IPS-15b (cell line): ENCODE data around the gene SH3BP4.

ENCODE experiments used
- H3K27me3 ChIP-seq: one replicate; pipeline ENCODE4 v1.6.1; 2013; ENCODE audit warnings: low read length; ENCODE audit not compliant: control insufficient read depth, insufficient read depth
- H3K36me3 ChIP-seq: one replicate; pipeline ENCODE4 v1.6.1; 2013; ENCODE audit warnings: low read length; ENCODE audit not compliant: control insufficient read depth, insufficient read depth
- H3K4me1 ChIP-seq: one replicate; pipeline ENCODE4 v1.6.1; 2013; ENCODE audit warnings: mild to moderate bottlenecking, low read length; ENCODE audit not compliant: control insufficient read depth, insufficient read depth
- H3K4me3 ChIP-seq: one replicate; pipeline ENCODE4 v1.5.1; 2013; ENCODE audit warnings: low read depth, low read length
- H3K9ac ChIP-seq: one replicate; pipeline ENCODE4 v1.6.1; 2013; ENCODE audit warnings: low read depth, mild to moderate bottlenecking, low read length
- H3K9me3 ChIP-seq: one replicate; pipeline ENCODE4 v1.6.1; 2013; ENCODE audit warnings: mild to moderate bottlenecking, low read length; ENCODE audit not compliant: control insufficient read depth, insufficient read depth

SH3BP4 gene

DNA sequence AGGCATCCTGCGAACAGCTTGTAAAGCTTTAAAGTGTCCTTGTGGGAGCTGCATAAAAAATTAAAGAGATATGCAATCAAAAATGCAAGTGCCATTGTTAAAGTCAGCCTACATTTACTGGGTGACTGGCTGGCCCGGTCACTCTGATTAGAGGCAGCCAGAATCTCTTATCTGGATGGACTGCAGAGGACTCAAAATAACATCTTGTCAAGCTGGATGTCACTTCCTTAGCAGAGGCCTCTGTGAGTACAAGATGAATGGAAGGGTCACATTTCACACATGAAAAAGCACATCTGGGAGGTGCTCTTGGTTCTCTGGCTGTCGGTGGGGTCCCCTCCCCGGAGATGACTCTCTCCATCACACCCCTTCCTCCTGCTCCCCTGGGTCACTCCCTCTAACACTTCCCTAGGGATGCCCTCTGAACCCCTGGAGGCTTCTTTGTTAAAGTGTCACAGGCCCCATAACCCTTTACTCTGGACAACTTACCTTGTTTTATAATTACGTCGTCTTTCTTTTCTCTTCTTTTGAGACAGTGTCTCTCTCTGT is 122.1 kb downstream of the SH3BP4 start:
- Histone ChIP-seq H3K36me3 (no peaks in the 10 kb centered on the region), H3K4me3 (no peak overlapping the region), H3K9me3 (no peaks in the 10 kb centered on the region), H3K4me1 (no peaks in the 10 kb centered on the region), H3K9ac (no peak overlapping the region), H3K27me3 (no peaks in the 10 kb centered on the region)

DNA sequence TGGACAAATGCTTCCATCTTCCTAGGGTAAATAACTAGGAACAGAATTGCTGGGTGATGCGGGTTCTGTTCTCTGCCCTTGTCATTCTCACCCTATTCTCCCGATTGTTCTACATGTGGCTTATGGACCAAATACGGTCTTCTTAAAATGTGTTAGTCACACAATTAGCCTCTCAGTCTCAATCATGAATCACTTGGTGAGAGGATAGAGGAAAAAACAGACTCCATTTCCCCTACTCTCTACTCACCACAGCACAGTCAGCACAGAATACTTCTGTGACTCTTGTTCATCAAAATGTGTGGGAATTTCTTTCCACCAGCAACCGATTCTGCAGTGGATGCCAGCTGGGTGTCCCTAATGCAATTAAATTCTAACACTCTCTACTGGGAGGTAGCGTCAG is 125.2 kb downstream of the SH3BP4 start:
- no peaks in the 10 kb centered on the region for H3K9me3 ChIP-seq
- no peak overlapping the region for H3K9ac ChIP-seq
- no peaks in the 10 kb centered on the region for H3K4me1 ChIP-seq

DNA sequence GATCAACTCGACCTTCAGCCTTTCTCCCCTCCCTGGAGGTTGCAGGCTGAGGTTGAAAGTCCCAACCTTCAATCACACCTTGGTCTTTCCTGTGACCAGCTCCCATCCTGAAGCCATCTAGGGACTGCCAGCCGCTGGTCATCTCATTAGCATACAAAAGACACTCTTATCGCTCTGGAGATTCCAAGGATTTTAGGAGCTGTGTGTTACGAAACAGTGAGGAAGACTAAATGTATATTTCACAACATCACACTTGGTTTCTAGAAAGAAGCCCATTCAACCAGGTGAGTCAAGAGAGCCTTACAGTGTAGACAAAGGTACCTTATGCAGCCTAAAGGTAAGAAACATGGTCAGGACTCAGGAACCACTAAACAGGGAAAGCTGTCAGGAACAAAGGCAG is 126.4 kb downstream of the SH3BP4 start:
- no peaks in the 10 kb centered on the region for H3K9me3 ChIP-seq
- no peaks in the 10 kb centered on the region for H3K4me1 ChIP-seq

More for the DNA sequence above, 125.2 kb downstream of the SH3BP4 start:
- H3K27me3 ChIP-seq: no peaks in the 10 kb centered on the region
- no peaks in the 10 kb centered on the region for H3K36me3 ChIP-seq
- no peak overlapping the region for H3K4me3 ChIP-seq

DNA sequence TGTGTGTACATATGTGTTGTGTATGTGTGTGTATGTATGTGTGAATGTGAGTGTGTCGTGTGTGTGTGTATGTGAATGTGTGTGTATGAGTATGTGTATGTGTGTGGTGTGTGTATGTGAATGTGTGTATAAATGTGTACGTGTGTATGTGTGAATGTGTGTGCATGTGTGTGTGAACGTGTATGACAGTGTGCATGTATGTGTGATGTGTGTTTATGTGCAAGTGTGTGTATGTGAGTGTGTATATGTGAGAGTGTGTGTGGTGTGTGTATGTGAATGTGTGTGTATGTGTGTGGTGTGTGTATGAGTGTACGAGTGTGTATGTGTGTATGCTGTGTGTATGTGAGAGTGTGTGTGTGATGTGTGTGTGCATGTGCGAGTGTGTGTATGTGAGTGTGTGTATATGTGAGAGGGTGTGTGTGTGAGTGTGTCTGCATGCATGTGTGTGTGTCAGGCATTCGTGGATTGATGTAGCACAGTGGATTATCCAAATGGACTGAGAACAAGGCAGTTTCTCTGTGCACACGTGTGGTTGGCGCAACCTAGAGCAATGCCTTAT is 127.2 kb downstream of the SH3BP4 start:
- no peaks in the 10 kb centered on the region for H3K36me3 ChIP-seq
- H3K9ac ChIP-seq: no peak overlapping the region
- no peaks in the 10 kb centered on the region for H3K9me3 ChIP-seq
- H3K27me3 ChIP-seq: no peaks in the 10 kb centered on the region
- H3K4me3 ChIP-seq: no peak overlapping the region
- H3K4me1 ChIP-seq: no peaks in the 10 kb centered on the region

More for the DNA sequence above, 126.4 kb downstream of the SH3BP4 start:
- Histone ChIP-seq H3K9ac (no peak overlapping the region), H3K4me3 (no peak overlapping the region), H3K27me3 (no peaks in the 10 kb centered on the region), H3K36me3 (no peaks in the 10 kb centered on the region)

DNA sequence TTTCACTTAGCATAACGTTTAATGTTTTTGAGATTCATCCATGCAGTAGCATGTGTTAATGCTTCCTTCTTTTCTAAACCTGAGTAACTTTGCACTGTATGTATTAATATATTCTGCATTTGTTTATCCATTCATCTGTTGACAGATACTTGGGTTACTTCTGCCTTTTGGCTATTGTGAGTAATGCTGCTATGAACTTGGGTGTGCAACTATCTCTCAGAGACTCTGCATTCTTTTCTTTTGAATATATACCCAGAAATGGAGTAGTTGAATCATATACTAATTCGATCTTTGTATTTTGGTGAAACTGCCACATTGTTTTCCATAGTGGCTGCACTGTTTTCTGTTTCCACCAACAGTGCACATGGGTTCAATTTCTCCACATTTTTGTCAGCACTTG is 128.3 kb downstream of the SH3BP4 start:
- Histone ChIP-seq H3K4me3 (no peak overlapping the region), H3K4me1 (no peaks in the 10 kb centered on the region), H3K9me3 (no peaks in the 10 kb centered on the region), H3K9ac (no peak overlapping the region), H3K27me3 (no peaks in the 10 kb centered on the region), H3K36me3 (no peaks in the 10 kb centered on the region)

DNA sequence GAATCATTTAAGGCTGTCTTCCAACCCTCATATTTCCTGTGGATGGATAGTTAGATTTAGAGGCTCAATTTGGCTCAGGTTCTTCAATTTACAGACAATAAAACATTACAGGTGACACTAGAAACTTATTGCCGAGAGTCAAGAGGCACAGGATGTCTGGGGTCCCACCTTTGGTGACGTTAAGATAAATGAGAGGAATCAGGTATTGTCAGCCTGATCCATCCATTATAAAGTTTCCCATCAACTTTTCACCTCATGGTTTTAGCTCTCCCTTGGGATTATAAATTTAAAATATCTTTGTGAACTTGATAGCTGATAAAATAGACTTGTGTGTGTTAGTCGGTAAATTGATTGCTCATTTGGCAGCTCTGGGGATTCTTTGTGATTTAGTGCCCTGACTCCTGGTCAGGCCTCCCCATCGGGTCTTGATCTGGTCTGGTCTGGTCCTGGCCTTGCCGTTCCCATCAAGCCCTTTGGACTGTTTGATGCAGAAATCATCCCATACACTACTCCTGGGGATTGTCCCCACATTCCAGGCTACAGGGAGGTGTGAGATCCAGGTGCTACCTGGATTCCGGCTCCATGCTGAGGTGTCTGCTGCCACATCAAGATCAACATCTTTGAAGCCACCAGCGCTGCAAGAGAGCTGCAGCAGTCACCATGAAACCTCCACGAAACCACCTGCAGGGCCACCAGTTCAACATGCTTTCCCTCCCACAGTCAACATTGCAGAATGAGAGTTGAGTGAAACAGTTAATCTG is 130.9 kb downstream of the SH3BP4 start:
- H3K4me3 ChIP-seq: no peak overlapping the region
- no peaks in the 10 kb centered on the region for H3K9me3 ChIP-seq
- no peaks in the 10 kb centered on the region for H3K27me3 ChIP-seq
- no peaks in the 10 kb centered on the region for H3K36me3 ChIP-seq
- no peaks in the 10 kb centered on the region for H3K4me1 ChIP-seq
- H3K9ac ChIP-seq: no peak overlapping the region

DNA sequence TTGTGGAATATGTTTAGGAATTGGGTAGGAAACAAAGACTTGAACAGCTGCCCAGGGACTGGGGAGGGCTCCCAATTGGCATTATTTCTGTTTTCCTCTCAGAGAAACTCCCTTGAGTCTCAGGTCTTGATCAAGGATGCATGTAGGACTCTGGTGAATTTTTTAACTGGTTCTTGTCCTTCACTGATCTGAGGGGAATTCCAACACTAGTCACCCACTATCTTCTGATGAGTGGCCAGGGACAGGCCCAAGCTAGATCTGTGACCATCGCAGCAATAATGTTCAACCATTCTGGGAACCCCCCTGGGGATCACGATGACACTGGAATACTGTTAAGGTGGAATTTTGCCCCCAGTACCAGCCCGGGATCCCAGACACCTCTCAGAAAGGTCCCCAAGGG is 132.0 kb downstream of the SH3BP4 start:
- H3K4me3 ChIP-seq: no peak overlapping the region
- H3K9ac ChIP-seq: no peak overlapping the region
- no peaks in the 10 kb centered on the region for H3K36me3 ChIP-seq
- H3K4me1 ChIP-seq: no peaks in the 10 kb centered on the region
- H3K9me3 ChIP-seq: no peaks in the 10 kb centered on the region
- no peaks in the 10 kb centered on the region for H3K27me3 ChIP-seq

DNA sequence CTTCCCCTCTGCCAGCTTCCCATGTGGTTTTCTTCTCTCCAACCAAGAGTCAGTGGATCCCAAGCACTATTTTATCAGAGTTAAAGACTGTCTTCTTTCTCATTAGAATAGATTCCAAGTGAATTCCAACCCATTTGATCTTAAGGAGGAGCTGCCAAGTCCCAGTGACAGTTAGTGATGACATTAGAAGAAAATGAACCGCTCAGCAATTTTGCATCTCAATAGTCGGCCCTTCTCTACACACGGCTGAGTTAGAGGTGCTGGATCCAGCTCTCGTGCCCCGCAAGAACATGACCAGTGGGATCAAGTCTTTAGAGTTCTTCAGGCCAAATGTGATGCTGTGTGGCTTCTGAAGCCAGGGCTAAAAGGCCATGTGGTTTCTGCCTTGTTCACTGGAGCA is 132.6 kb downstream of the SH3BP4 start:
- H3K4me3 ChIP-seq: no peak overlapping the region
- H3K36me3 ChIP-seq: no peaks in the 10 kb centered on the region
- H3K4me1 ChIP-seq: no peaks in the 10 kb centered on the region
- no peak overlapping the region for H3K9ac ChIP-seq
- H3K9me3 ChIP-seq: no peaks in the 10 kb centered on the region
- H3K27me3 ChIP-seq: no peaks in the 10 kb centered on the region

DNA sequence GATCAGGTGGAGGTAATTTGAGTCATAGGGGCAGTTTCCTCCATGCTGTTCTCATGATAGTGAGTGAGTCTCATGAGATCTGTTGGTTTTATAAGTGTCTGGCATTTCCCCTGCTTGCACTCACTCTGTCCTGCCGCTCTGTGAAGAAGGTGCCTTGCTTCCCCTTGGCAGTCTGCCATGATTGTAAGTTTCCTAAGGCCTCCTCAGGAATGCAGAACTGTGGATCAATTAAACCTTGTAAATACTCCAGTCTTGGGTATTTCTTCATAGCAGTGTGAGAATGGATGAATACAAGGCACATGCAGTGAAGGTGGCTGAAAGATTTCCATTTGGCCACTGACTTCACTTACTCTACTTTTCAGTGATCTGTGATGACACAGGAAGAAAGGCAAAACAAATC is 133.7 kb downstream of the SH3BP4 start:
- Histone ChIP-seq H3K36me3 (no peaks in the 10 kb centered on the region), H3K9ac (no peak overlapping the region), H3K4me3 (no peak overlapping the region), H3K4me1 (no peaks in the 10 kb centered on the region), H3K9me3 (no peaks in the 10 kb centered on the region), H3K27me3 (no peaks in the 10 kb centered on the region)

DNA sequence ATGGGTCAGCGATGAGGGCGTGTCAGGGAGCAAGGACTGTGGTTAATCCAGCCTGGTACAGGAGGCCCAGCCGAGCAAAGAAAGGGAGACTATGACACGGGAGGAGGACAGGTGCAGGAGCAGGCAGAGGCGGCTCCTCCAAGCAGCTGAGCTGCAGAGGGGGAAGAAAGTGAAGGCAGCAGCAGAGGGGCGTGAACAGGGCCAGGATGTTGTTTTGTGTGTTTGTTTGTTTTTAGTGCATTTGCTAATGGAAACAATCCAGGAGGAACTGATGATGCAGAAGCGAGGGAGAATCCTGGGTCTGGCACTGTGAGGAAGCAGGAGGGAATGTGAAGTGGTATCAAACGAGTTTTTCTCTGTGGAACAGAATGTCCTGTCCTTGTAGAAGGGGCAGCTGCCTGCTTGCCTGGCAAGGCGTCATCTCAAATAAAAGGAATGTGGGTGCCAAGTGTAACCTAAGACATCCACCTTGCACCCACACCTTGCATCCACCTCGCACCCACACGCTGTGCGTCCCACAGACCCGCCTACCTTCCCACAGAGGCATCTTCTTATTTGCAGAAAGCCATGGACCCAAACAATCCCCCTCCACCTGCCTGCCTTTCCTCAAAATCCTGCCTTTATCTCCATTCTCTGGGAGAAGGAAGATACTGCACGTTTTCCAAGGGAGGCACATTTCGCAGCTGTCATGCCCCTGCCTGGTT is 134.8 kb downstream of the SH3BP4 start:
- no peaks in the 10 kb centered on the region for H3K27me3 ChIP-seq
- no peaks in the 10 kb centered on the region for H3K4me1 ChIP-seq
- H3K4me3 ChIP-seq: no peak overlapping the region
- H3K36me3 ChIP-seq: no peaks in the 10 kb centered on the region
- no peaks in the 10 kb centered on the region for H3K9me3 ChIP-seq
- no peak overlapping the region for H3K9ac ChIP-seq

DNA sequence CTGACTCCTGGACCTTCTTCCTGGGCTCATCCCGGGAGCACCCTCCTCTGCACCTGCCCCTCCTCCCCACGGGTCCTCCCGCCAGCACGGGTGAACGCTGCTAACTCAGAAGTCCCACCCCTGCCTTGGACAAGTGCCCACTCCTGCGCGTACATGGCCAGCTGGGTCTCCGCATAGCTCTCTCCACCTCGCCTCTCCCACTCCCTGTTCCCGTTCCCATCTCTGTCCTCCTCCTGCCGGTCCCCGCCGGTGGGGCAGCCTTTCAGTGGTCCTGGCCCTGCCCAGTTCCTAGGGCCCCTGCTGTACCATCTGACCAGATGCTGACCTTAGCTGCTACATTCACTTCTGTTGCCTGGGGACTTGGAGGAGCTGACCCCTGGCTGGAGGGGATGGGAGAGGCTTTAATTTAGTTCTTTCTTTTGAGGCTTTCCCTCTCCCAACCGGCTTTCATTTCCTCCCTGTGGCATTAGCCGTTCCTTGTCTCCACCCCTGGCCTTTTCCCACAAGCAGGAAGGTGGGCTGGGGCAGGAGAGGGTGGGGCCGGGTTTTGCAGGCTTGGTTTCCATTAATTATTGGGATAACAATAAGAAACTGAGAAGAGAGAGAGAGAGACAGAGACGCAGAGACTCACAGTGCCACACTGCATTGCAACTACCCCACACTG is 136.1 kb downstream of the SH3BP4 start:
- Histone ChIP-seq H3K9ac (no peak overlapping the region), H3K27me3 (no peaks in the 10 kb centered on the region)

More for the DNA sequence above, 136.1 kb downstream of the SH3BP4 start:
- Histone ChIP-seq H3K9me3 (no peaks in the 10 kb centered on the region), H3K4me1 (no peaks in the 10 kb centered on the region), H3K36me3 (no peaks in the 10 kb centered on the region), H3K4me3 (no peak overlapping the region)
